ENCODE results near the gene BMP7. TPM values are rescaled to one million over a fixed set of nuclear protein-coding genes. Genes with fewer than 3 reads are reported as not detected.

BMP7 gene
- total and polyA plus RNA-seq, 2 of the 8 experiments (the other 6 are each of a cell fraction or from before 2014, with no cell fraction given): 9.2 to 14.7 TPM

GRCh38 chr20:57219071-57219677 lies 47.3 kb downstream of the BMP7 start (continued):
- no peak for TF ChIP-seq RAD21 (IDR thresholded peaks at IDR 0.05 in 1 of 2, conservative IDR thresholded peaks at IDR 0.05 in 1 of 2; ENCODE audit: low read depth in 2 of 2, low read length in 2 of 2)
- TF ChIP-seq YY1 (IDR thresholded peaks at IDR 0.05; ENCODE audit: low read depth, low read length): no peak

Data from H1 (cell line).